NT2/D1 (cell line): ENCODE data around the gene SUPT5H.

Experiments used
- YY1 ChIP-seq: IDR thresholded peaks from 2 replicates; pipeline ENCODE4 v1.6.1; 2011; ENCODE audit not compliant: insufficient read length, insufficient read depth
- ZNF274 ChIP-seq: IDR thresholded peaks from 2 replicates; pipeline ENCODE4 v1.6.1; 2011; ENCODE audit warnings: mild to moderate bottlenecking, low read depth, low read length

DNA sequence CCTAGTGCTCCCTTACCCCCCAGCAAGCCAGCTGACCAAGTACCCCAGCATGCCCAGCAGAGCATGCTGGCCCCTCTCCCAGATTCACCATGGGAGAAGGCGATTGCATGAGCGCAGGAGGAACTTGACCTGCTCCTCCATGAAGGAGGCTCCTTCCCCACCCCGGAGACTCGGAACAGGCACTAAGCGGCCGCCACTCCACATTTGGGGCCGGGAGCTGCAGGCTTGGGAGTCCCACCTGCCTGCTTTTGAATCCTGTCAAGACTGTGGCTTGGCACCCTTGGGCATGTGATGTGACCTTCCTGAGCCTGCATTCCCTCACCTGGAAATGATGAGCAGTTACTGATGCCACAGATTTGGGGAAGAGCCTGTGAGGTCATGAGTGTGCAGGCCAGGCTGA is 22.6 kb downstream of the SUPT5H start:
- TF ChIP-seq YY1 (no peak), ZNF274 (no peak)
